Measurements from ENCODE around the gene ZNF497.
"Not testable (repeated sequence)": the region's sequence is repeated elsewhere in the genome, so short reads cannot be mapped to it uniquely, and the experiment has no call there.

Gene ZNF497

GRCh38 chr19:58362272-58362994 is at the start of gene ZNF497:
TSS of gene ZNF497 (minus strand) at chr19:58362751. CDS start at chr19:58357635, 5,116 bp downstream.
- peak; percentile 93 for DNase-seq

- peak; percentile 46 for DNase-seq
Observed at GRCh38 chr19:58409010-58409790, 46.6 kb upstream of the ZNF497 start.

GRCh38 chr19:58408152-58409009 is 45.8 kb upstream of the ZNF497 start, which contains the start of gene ZNF584:
TSS of gene ZNF584 (plus strand) at chr19:58408649. CDS start at chr19:58409148, 499 bp downstream.
- peak; percentile 86 for DNase-seq

GRCh38 chr19:58407658-58408151 is 45.2 kb upstream of the ZNF497 start:
- no peak for DNase-seq

- DNase-seq: no peak
Observed at GRCh38 chr19:58406818-58407657, 44.5 kb upstream of the ZNF497 start.

- DNase-seq: not testable (repeated sequence)
Observed at GRCh38 chr19:58403920-58404478, 41.4 kb upstream of the ZNF497 start.

GRCh38 chr19:58401840-58402421 is 39.4 kb upstream of the ZNF497 start:
- no peak for DNase-seq

GRCh38 chr19:58400916-58401839 is 38.6 kb upstream of the ZNF497 start:
- peak; percentile 97 for DNase-seq

GRCh38 chr19:58400316-58400915 is 37.9 kb upstream of the ZNF497 start:
- DNase-seq: no peak

- no peak for DNase-seq
Observed at GRCh38 chr19:58399903-58400302, 37.4 kb upstream of the ZNF497 start.

GRCh38 chr19:58398545-58398944 is 36.0 kb upstream of the ZNF497 start:
- DNase-seq: no peak

- no peak for DNase-seq
Observed at GRCh38 chr19:58398087-58398486, 35.5 kb upstream of the ZNF497 start.

GRCh38 chr19:58397533-58398037 is 35.0 kb upstream of the ZNF497 start:
- no peak for DNase-seq

GRCh38 chr19:58396691-58397532 is 34.4 kb upstream of the ZNF497 start:
- DNase-seq: no peak

- no peak for DNase-seq
Observed at GRCh38 chr19:58395979-58396627, 33.6 kb upstream of the ZNF497 start.

GRCh38 chr19:58395220-58395978 is 32.8 kb upstream of the ZNF497 start, which contains the start of gene RNF225:
TSS of gene RNF225 (plus strand) at chr19:58395656. CDS start at chr19:58396090, 434 bp downstream.
- DNase-seq: peak; percentile 12

GRCh38 chr19:58394821-58395219 is 32.3 kb upstream of the ZNF497 start:
- no peak for DNase-seq
